Stimulated activated CD4-positive, alpha-beta T cell treated with anti-CD3 and anti-CD28 coated beads, Interleukin-2, amount 100 ng/mL, for 48 hours (primary cell): ENCODE data around the gene TCEAL3.
"Not testable (repeated sequence)": the region's sequence is repeated elsewhere in the genome, so short reads cannot be mapped to it uniquely, and the experiment has no call there.

Experiments used
- DNase-seq, 2 donors: peaks; one replicate each; pipeline ENCODE4 v3.0.0-alpha.2; 2020

Gene TCEAL3

DNA sequence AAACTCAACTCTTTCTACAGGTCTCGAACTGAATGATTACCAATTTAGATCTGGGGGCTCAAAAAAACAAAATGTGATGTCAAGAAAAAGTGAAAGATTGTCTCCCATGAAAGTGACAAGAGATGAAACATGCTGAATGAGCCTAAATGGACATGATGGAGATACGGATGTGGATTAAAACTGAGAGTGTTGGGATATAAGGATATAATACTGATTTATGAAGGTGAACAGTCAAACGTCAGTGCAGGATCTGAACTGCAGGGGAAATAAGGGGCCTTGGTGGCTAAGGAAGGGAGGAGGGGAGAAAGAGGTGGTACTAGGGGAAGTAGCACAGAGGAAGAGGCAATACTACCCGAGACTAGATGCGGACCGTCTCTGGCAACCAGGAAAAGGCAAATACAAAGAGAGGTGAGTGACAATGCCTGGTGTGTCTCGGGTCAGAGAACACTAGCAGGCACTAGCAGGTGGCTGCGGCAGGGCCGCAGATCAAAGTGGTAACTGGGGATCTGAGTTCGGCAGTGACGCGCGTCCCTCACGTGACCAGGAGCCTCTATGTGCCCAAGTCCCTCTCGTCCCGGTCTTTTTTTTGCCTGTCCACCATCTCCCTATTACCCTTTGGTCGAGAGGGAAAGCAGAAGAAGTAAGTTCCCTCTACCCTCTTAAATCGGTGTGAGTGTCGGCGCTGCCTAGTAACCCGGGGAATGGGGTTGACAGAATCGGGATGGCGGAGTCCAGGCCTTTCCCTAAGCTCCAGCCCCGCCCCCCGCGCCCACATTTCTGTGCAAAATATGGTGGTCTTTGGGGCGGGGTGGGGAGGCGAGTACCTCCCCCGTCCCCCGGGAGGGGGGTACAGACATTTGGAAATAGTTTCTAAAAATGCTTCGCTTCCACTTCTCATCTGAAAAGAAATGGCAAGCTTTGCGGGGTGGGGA is 20.9 kb downstream of the TCEAL3 start, which contains the start of gene TCEAL1:
Gene TCEAL1 (plus strand): TSS at position 590 of the 932 bp plus-strand sequence. CDS start 942 bp downstream, outside the sequence.
- DNase-seq: peak in 1 of 2 donors; percentile 13

DNA sequence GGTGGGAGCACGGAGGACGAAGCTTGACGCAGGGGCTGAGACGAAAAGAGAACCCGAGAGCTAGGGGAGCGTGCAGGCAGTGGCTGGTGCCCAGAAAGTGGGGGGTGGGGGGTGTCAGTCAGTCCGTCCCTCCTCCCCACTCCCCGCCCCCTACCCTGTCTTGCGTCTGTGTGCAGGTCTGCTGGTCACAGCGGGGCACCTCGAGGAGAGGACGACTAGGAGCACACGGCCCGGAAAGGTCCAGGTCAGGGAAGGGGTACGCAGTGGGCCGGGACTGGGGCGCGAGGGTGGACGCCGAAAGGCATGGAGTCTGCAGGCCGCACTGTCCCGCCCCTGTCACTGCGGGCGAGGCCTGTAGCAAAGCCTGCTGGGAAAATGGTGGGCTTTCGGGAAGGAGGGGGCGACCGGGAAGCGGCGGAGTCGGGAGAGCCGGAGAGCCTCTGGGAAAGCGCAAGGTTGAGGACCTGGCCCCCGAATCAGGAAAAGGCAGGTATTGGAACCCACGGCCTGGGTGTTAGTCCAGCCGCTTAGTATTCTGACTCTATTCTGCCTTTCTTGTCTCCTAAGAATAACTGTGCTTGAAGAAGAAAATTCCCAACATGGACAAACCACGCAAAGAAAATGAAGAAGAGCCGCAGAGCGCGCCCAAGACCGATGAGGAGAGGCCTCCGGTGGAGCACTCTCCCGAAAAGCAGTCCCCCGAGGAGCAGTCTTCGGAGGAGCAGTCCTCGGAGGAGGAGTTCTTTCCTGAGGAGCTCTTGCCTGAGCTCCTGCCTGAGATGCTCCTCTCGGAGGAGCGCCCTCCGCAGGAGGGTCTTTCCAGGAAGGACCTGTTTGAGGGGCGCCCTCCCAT is 21.8 kb downstream of the TCEAL3 start:
- peak in 1 of 2 donors; percentile 11 for DNase-seq

DNA sequence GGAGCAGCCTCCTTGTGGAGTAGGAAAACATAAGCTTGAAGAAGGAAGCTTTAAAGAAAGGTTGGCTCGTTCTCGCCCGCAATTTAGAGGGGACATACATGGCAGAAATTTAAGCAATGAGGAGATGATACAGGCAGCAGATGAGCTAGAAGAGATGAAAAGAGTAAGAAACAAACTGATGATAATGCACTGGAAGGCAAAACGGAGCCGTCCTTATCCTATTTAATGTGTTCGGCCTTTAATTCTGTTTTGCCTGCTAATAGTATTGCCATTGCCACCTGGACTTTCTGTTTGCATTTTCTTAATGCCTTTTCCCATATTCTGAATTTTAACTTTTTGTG is 22.4 kb downstream of the TCEAL3 start:
- DNase-seq: no peak

DNA sequence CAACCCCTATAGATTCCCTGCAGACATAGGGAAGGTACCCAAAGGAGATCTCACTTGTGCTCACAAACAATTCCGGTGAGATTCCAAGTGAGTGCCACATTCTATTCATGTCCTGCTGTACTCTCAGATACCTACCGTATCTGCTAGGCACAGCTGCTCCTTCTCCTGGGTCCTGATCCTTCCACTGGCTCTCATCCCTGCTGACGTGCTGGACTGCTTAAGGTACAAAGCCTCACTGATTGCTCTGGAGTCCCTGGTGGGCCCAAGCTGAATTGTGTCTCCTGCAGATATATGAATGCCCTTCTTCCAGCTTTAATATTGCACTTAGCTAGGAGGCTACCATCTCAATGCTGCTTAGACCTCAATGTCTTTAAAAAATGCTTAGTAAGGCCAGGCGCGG is 23.4 kb downstream of the TCEAL3 start:
- no peak for DNase-seq

DNA sequence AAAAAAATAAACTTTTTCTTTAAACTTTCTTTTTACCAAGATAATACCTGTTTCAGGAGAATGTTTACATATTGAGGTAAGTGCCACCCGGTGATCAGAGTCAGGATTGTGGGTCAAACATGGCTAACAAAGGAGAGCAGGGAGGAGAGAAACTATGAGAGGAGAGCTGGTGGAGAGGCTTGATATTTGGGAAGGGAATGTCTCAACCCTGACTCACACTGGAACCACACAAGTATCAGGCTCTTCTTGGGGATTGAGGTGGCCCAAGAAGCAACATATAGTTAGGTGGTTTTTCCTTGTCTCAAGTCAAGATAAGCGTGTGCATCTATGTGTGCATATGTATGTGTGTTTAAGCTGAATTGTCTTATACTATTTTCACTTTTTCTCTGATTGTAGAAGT is 27.7 kb downstream of the TCEAL3 start:
- DNase-seq: no peak

DNA sequence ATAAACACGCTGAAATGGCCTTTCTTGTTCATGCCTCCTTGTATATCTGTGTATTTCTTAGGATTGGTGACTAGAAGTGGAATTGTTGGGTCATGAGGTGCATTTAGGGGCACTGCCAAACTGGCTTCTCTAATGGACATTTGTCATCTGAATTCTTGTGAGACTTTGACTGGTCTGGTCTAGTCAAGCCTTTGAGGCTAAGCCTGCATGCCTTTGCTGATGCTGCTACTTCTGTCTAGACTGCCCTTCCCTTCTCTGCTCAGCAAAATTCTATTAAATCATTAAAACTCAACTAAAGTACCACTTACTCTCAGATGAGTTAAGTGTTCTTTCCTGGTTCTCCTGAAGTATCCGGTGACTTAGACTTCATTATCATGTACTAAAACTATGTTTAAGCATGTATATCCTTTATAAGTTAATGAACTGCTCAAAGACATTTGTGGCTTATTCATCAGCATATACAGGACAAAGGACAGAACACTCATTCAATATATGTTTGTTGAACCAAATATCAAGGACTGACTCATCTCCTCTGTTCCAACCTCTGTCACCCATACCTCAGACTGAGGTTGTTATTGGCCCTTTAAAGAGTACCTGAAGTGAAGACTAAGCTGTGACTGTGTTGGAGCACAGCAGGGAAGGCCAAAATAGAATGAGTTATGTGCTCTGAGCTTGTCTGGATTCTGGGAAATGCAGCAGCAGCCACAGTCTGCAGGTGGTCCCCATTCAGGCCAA is 30.0 kb downstream of the TCEAL3 start:
- DNase-seq: no peak

DNA sequence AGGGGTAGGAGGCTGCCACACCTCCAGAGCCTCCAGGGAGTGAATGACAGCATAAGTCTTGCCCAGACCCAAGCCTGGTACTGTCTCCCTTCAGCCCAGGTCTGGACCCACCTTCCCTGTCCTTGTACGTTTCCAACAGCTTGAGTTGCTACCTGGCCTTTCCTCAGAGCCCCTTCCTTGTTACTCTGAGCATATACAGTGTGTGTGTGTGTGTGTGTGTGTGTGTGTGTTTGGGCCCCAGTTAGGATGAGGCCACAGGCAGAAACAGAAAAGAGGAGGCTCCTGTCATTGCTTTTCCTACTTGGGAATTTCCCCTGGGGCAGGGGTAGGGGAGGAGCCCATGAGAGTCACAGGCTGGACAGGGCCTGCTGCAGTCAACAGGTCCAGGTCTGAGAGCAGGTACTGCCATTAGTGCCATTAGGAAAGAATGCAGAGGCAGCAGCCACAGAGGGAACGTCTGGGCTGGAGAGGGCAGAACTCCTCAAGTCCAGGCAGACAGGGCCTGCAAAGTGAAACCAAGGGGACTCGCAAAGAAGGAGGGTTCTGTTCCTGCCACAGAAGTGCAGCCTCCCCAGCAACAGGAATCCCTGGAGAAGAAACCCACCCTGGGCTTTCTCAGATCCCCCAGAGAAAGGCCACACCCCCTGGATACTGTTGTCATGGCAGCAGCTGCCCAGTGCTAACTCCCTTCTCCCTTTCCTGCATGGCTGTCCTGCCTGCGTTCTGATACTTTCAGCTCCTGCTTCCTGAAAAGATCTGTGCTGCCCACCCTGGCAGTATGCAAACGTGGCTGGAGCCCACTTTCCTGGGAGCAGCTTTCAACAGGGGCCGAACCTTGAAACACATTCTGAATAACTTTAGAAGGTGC is 30.9 kb downstream of the TCEAL3 start:
- not testable (repeated sequence) for DNase-seq

DNA sequence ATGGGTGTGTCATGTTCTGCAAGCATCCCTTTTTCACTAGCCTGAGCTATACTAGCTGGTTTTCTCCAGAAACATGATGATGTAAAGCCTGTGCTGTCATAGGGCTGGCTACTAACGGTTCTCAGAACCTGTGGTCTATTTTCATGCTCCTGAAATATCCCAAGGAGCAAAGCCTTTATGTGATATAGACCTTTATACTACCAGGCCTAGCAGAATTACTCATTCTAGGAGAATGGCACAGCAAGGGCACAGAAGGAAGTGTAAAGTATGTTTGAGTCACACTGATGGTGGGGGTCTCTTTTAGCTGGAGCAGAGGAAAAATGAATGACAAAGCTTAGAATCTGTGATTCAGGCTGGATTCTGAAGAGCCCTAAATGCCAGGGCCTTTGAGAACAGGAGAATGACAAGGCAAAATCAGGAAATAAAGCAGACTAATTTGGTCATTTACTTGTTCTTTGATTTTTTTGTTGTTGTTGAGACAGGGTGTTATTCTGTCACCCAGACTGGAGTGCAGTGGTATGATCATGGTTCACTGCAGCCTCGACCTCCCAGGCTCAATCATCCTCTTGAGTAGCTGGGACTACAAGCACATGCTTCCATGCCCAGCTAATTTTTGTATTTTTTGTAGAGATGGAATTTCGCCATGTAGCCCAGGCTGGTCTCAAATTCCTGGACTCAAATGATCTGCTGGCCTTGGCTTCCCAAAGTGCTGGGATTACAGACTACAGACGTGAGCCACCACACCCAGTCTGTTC is 32.8 kb downstream of the TCEAL3 start:
- no peak for DNase-seq

DNA sequence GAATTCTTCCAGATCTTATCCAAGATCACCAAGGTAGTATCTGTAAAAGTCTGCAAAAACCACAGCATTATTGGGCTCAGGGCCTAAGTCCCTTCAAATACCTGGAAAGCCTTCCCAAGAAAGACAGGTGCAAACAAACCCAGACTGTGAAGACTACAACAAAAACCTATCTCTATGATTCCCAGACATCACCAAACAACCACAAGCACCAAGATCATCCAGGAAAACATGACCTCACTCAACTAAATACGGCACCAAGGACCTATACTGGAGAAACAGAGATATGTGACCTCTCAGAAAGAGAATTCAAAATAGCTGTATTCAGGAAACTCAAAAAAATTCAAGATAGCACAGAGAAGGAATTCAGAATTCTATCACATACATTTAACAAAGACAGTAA is 36.4 kb downstream of the TCEAL3 start:
- no peak for DNase-seq

DNA sequence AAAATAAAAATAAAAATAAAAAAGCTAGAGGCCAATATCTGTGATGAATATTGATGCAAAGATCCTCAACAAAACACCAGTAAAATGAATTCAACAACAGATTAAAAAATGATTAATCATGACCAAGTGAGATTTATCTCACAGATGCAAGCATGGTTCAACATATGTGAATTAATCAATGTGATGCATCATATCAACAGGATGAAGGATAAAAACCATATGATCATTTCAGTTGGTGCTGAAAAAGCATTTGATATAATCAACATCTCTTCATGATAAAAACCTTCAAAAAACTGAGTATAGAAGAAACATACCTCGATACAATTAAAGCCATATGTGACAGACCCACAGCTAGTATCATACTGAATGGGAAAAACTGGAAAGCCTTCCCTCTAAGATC is 39.9 kb downstream of the TCEAL3 start:
- DNase-seq: no peak

DNA sequence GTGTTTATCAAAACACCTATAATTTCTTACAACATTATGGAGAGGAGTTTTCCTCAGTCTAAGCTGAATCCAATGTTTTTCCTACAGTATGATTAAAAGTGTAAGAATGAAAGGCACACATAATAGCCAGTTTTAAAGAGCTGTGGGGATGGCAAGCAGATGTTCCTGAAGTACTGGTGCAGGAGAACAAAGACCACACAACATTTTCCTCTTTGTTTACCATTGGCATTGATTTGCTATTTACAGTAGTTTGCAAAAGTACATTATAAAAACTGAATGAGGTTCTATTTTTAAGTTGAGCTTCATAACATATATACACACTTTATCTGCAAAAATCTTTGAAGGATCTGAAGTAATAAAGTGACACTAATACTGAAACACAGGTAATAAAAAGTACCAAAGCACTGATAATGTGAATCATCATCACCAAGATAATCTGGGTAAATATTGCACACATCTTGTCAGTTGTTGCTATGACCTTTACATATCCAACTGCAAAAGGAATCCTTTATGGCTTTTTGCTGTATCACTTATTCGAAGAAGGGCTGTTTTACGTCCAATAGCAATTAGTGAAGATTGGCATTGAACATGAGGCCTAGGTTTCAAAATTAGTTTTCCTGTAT is 43.5 kb downstream of the TCEAL3 start:
- no peak for DNase-seq

DNA sequence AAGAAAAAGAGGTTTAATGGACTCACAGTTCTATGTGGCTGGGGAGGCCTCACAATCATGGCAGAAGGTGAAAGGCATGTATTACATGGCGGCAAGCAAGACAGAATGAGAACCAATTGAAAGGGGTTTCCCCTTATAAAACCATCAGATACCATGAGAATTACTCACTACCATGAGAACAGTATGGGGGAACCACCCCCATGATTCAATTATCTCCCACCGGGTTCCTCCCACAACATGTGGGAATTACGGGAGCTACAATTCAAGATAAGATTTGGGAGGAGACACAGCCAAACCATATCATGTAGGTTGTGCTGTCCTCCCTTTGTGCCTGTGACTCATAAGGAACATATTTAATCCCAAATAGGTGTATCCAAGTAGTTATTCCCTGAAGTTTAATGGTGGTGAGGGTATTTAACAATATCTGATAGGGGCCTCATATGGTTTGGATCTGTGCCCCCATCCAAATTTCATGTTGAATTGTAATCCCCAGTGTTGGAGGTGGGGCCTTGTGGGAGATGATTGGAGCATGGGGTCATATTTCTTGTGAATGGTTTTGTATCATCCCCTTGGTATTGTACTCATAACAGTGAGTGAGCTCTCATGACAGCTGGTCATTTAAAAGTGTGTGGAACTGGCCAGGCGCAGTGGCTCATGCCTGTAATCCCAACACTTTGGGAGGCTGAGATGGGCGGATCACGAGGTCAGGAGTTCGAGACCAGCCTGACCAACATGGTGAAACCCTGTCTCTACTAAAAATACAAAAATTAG is 47.7 kb downstream of the TCEAL3 start:
- DNase-seq: not testable (repeated sequence)

DNA sequence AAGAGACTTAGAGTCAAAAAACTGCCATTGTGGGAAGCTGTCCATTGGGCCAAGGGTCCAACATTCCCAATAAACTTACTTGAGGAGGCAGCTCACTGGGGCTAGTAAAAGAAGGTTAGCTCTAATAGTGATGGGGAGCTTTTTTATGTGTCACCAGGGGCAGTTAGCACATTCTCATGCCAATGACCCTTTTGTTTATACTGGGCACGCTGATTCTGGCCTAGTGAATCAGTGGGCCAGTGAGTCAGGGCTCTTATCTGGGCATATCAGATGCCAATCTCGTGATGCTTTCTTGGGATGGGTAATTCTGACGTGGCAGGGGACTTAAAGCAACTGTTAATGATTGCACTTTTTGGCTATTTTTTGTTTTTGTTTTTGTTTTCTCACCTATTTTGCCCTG is 48.9 kb downstream of the TCEAL3 start:
- no peak for DNase-seq

DNA sequence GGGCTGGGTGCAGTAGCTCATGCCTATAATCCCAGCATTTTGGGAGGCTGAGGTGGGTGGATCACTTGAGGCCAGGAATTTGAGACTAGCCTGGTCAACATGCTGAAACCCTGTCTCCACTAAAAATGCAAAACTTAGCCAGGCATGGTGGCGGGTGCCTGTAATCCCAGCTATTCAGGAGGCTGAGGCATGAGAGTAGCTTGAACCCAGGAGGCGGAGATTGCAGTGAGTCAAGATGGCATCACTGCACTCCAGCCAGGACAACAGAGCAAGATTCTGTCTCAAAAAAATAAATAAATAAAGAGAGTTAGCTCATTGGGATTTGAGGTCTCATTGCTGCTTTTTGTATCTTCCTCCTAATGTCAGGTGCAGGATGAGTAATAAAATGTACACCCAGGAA is 49.3 kb downstream of the TCEAL3 start:
- not testable (repeated sequence) for DNase-seq

DNA sequence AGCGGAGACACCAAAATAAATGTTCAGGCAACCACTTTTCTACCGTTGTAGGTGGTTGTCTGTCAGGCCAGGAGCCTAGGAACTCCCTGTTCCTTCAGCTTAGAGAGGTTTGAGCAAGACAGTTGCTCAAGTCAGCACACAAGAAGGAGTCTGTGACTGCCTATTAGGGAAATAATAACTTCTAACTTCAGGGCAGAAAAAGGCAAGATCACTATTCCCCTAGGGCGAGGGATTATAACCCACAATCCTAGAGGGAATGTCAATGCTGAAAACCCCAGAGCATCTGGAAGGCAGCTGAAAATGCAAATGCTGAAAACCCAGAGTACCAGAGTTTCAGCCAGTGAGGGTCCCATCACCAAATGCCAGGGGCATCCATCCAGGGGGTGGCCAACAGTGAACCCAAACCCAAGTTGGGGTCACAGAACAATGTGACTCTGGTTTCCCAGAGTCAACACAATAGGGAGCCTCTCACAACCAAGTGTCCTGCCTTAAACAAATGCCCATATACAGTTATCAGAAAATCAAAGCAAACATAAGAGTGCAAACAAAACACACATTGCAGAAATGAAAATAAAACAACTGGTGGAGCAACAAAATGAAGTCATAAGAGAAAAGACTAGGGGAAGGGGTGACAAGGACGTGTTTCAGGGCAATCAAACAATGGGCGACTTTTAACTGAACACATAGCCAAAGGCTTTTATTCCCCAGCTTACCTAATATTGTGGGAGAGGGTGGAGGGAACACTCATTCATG is 51.1 kb downstream of the TCEAL3 start:
- DNase-seq: no peak

DNA sequence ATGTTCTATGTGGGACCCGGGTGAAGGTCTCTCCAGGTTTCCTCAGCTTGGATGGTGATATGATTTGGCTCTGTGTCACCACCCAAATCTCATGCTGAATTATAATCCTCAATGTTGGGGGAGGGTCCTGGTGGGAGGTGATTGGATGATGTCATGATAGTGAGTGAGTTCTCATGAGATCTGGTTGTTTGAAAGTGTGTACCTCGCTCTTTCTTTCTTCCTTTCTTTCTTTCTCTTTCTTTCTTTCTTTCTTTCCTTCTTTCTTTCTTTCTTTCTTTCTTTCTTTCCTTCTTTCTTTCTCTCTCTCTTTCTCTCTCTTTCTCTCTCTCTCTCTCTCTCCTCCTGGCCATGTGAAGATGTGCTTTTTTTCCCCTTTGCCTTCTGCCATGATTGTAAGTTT is 51.7 kb downstream of the TCEAL3 start:
- not testable (repeated sequence) for DNase-seq
